Measurements from ENCODE around the gene ECHDC3.

- TF ChIP-seq CTCF (IDR thresholded peaks at IDR 0.05), result no peak
- no peak for TF ChIP-seq ZFX (IDR thresholded peaks at IDR 0.05; ENCODE audit: borderline replicate concordance)
Measured at GRCh38 chr10:11740907-11741306, 1.3 kb upstream of the ECHDC3 start.
